GM19025 (cell line): ENCODE results near the gene AATK.
"Not testable (repeated sequence)": the region's sequence is repeated elsewhere in the genome, so short reads cannot be mapped to it uniquely, and the experiment has no call there.

Experiments
- ATAC-seq: cut with Tn5 transposase; IDR thresholded peaks from one replicate; pipeline ENCODE4 v1.9.1; 2021; ENCODE audit warnings: mild to moderate bottlenecking, low read depth, moderate library complexity; ENCODE audit not compliant: unreplicated experiment

The AATK gene

GRCh38 chr17:81148986-81149533 lies 17.0 kb downstream of the AATK start:
- ATAC-seq: no peak

DNA sequence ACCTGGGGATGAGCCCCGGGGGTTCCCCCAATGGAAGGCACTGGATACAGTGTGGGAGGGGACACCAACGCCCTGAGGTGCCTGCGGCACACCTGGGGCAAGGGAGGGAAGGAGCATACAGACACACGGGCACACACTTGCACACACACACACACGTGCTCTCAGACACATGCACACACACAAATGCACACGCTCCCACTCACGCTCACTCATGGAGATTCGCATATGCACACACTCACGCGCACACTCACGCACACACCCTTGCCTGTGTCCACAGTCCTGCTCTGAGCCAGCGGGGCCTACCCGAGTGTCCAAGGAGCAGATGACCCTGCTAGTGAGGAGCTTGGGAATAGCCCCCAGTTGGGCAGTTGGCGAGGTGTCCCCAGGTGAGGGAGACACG lies 17.4 kb downstream of the AATK start:
- ATAC-seq: no peak

DNA sequence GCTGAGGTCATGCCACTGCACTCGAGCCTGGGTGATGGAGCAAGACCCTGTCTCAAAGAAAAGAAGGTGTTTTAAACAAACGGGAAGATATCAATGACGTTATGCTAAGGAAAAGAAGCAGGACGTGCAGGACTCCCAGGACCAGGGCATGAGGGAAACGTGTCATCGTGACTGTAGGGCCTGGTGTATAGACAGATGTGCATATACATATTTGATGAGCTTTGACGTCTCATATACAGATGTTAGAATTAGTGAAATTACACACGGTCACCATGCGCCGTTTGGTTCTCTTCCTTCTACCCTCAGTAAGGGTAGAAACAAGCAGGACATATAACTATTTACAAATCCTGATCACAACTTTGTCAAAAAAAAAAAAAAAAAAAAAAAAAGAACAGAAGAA lies 18.3 kb downstream of the AATK start:
- no peak for ATAC-seq

DNA sequence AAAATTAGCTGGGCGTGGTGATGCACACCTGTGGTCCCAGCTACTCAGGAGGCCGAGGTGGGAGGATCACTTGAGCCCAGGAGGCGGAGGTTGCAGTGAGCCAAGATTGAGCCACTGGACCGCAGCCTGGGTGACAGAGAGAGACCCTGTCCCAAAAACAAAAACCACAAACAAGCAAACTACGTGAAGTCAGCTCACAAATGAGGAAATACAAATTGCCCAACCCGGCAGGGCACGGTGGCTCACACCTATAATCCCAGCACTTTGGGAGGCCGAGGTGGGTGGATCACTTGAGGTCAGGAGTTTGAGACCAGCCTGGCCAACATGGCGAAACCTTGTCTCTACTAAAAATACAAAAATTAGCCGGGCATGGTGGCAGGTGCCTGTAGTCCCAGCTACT lies 19.8 kb downstream of the AATK start:
- ATAC-seq: not testable (repeated sequence)

DNA sequence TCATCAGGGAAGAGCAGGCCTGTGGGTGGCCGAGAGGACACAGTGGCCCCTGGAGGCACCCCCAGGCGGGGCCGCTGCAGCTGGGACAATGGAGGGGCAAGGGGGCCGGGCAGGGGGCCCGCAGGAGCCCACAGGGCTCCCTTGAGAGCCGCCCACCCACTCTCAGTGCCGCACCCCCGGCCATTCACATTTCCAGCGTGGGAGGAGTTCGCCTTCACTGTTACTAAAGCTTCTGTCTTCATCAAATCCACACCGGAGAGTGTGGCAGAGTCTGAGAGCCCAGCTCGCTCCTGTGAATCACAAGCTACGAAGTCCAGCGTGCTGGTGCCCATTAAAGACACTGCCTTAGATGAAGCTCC lies 21.6 kb downstream of the AATK start:
- ATAC-seq: no peak

- ATAC-seq: no peak
Observed at GRCh38 chr17:81143717-81144422, 22.2 kb downstream of the AATK start.

- ATAC-seq: no peak
Observed at GRCh38 chr17:81143200-81143527, 22.9 kb downstream of the AATK start.

DNA sequence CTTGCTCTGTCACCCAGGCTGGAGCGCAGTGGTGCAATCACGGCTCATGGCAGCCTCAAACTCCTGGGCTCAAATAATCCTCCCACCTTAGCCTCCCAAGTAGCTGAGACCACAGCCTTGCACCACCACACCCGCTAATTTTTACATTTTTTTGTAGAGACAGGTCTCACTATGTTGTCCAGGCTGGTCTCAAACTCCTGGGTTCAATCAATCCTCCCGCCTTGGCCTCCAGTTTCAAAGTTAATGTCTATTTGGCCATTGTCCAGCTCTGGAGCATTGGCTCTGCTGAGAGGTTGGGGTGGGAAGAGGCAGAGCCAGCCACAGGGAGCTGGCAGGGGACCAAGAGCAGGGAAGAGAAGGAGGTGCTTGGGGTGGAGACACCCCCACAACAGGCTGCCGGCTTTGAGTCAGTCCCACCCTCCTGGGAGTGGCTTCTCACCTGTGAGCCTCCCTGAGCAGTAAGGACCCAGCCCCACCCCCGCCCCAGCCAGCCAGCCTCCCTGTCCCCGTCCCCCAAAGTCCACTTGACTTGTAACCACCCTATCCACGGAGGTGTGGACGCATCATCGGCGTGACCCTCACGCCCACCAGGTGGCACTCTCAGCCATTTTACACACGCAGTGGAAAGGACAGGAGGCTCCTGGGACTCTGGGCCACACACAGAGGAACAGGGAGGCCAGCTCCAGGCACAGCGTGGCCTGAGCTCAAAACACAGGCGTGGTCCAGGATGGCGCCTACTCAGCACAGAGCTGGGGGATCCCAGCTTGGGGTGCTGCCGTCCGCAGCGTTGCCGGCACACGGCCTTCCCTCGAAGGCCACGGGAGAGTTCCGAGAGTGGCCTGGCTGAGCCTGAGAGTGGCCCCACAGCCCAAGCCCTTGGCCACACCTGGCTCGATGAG lies 23.5 kb downstream of the AATK start:
- no peak for ATAC-seq

DNA sequence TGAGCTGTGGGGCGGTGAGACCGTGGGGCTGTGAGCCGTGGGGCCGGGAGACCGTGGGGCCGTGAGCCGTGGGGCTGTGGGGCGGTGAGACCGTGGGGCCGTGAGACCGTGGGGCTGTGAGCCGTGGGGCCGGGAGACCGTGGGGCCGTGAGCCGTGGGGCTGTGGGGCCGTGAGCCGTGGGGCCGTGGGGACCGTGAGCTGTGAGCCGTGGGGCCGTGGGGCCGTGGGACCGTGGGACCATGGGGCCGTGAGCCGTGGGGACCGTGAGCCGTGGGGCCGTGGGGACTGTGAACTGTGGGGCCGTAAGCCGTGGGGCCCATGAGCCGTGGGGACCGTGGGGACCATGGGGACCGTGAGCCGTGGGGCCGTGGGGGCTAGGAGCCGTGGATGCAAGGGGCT lies 25.3 kb downstream of the AATK start:
- no peak for ATAC-seq

GRCh38 chr17:81140018-81140417 lies 26.0 kb downstream of the AATK start:
- no peak for ATAC-seq

GRCh38 chr17:81139428-81139827 lies 26.6 kb downstream of the AATK start:
- no peak for ATAC-seq

DNA sequence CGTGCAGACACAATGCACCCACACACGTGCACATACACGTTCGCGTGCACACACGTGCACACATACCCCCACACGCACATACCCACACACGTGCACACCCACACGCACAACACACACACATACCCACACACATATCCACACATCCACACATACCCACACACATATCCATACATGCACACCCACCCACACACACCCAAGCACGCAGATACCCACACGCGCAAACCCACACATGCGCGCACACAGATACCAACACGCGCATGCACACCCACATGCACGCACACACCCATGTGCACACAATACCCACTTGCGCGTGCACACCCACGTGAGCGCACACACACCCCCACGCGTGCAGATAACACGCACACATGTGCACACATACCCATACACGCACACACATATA lies 27.5 kb downstream of the AATK start:
- ATAC-seq: no peak

DNA sequence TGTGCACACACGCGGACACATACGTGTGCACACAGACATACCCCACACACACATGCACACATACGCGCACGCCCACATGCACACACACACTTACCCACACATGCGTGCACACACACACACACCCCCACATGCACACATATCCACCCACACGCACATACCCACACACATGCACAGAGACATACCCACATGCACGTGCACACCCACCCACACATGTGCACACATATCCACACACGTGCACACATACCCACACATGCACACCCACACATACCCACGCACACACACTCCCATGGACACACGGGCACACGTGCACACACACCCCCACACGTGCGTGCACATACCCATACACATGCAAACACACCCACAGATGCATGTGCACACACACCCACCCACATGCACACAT lies 27.9 kb downstream of the AATK start:
- ATAC-seq: no peak

- ATAC-seq: no peak
Observed at GRCh38 chr17:81137248-81137647, 28.8 kb downstream of the AATK start.

DNA sequence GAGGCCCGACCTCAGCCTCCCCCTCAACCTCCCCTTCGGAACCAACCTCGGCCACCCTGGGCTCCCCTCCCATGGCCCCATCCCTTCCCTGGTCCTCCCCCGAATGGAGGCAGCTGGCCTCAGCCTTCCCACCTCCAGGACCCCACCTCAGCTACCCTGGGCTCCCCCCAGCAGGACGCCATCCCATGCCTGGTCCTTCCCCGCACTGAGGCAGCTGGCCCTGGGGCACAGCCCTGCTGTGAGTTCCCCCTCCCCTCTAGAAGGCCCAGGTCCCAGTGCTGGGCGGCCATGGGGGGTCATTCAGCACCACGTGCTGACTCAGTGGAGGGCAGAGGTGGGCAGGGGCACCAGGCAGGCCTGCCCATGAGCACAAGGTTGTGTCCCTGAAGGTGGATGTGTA lies 29.7 kb downstream of the AATK start:
- no peak for ATAC-seq

GRCh38 chr17:81135505-81136278 lies 30.3 kb downstream of the AATK start:
- ATAC-seq: no peak

DNA sequence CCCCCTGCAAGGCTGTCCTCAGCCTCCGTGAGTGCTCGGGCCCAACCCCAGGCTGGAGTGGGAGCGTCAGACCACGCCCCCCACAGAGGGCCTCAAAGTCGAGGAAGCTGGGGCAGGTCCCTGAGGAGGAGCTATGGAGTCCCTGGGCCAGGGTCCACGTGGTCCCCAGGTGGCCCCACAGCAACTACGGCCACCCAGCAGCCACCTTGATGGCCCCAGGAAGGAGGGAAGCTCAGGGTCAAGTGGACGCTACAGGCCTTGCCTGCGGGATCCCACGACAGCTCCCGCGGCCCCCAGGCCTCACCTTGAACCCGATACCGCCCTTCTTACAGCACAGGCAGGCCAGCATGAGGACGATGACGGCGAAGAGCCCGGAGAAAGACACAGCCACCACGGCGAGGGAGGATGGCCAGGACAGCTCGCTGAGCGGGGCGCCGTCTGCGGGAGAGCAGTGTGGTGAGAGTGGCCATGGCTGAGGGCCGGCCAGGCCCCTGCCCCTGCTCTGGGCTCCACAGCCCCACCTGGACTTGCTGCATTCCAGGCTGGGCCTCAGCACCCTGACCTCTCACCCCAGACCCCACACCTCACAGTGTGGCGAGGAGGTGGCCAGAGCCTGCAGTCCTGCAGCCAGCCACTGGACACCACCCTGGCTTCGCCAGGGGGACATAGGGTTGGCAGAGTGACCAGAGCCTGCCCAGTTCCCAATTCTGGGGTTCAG lies 31.8 kb downstream of the AATK start:
- no peak for ATAC-seq

DNA sequence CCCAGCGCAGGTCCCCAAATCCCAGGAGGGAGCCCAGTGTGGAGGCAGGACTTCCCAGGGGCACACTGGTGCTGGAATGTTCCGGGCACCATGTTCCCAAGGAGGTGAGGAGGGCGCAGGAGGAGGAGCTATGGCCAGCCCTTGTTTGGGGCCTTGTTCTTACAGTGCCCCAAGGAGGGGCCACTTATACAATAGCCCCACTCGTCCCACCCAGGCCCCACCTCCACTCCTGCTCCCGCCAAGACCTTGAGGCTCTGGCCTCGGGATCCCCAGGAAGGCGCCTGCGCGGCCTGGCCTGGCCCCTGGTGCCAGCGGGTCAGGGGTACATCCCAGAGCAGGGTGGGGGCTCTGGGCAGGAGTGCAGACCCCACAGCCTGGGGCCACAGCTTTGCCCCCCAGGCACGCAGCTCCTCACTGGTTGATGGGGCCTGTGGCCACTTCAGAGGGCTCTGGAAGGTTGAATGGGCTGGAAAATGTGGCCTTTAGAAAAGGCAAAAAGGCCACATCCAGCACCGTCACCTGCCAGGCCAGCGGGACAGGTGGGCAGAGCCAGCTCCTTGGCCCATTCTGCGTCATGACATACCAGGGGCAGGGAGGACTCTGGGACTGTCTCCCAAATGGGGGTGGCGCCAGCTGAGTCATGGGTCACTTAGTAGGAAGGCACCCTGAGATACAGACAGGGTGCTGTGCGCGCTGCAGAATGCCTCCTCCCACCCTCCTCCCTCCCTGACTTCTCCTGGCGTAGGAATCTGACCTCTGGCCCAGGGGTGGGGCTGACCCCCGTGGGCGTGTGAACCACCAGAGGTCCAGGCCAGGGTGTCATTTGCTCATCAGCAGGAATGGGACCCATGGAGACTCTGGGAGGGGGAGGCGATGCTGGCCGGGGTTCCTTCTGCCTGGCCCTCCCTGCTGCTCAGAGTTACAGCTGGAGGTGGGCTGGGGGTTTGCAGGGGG lies 33.0 kb downstream of the AATK start:
- no peak for ATAC-seq

GRCh38 chr17:81132197-81132540 lies 33.9 kb downstream of the AATK start:
- no peak for ATAC-seq
